C4-2B (cell line): ENCODE data around the gene ZNF837.
A peak's percentile ranks its signal among the peaks of the same experiment; 100 is the strongest.

ENCODE experiments used
- CTCF ChIP-seq: fragments of 450-650 bp; conservative IDR thresholded peaks from 2 replicates; pipeline ENCODE4 v1.5.1; 2017; ENCODE audit warnings: mild to moderate bottlenecking
- ZFX ChIP-seq: fragments of 450-650 bp; IDR thresholded peaks from 2 replicates; pipeline ENCODE4 v1.6.1; 2017

GRCh38 chr19:58326914-58327726, 53.7 kb downstream of the ZNF837 start, which contains the start of gene ZSCAN22:
- no peak for TF ChIP-seq CTCF
- TF ChIP-seq ZFX: peak; percentile 73
